HG03521 (cell line): ENCODE results near the gene CACNA1E.
A peak's percentile ranks its signal among the peaks of the same experiment; 100 is the strongest.

Experiments used
- ATAC-seq: cut with Tn5 transposase; IDR thresholded peaks from one replicate; pipeline ENCODE4 v1.9.1; 2021; ENCODE audit warnings: mild to moderate bottlenecking, moderate library complexity; ENCODE audit not compliant: unreplicated experiment

CACNA1E gene

GRCh38 chr1:181674617-181675016, 191.3 kb downstream of the CACNA1E start:
- no peak for ATAC-seq

GRCh38 chr1:181675091-181675917, 192.0 kb downstream of the CACNA1E start:
- ATAC-seq = no peak

- no peak for ATAC-seq
These were observed 192.5 kb downstream of the CACNA1E start for GRCh38 chr1:181675918-181676190.

- ATAC-seq = peak; percentile 51
These were observed 193.0 kb downstream of the CACNA1E start for GRCh38 chr1:181676269-181676668.

GRCh38 chr1:181680332-181680731, 197.0 kb downstream of the CACNA1E start:
- no peak for ATAC-seq

GRCh38 chr1:181680871-181681270, 197.6 kb downstream of the CACNA1E start:
- ATAC-seq = no peak

- ATAC-seq = no peak
These were observed 201.9 kb downstream of the CACNA1E start for GRCh38 chr1:181685211-181685610.

GRCh38 chr1:181701891-181702290, 218.6 kb downstream of the CACNA1E start:
- no peak for ATAC-seq

- ATAC-seq = no peak
These were observed 221.2 kb downstream of the CACNA1E start for GRCh38 chr1:181704546-181704945.

- no peak for ATAC-seq
These were observed 228.5 kb downstream of the CACNA1E start for GRCh38 chr1:181711820-181712219.

- ATAC-seq = no peak
These were observed 229.4 kb downstream of the CACNA1E start for GRCh38 chr1:181712711-181713110.

GRCh38 chr1:181714428-181714827, 231.1 kb downstream of the CACNA1E start:
- no peak for ATAC-seq

- no peak for ATAC-seq
These were observed 234.7 kb downstream of the CACNA1E start for GRCh38 chr1:181718034-181718433.

GRCh38 chr1:181726320-181727012, 243.1 kb downstream of the CACNA1E start:
- ATAC-seq = no peak

GRCh38 chr1:181730606-181731005, 247.3 kb downstream of the CACNA1E start:
- no peak for ATAC-seq

GRCh38 chr1:181732218-181732990, 249.1 kb downstream of the CACNA1E start:
- no peak for ATAC-seq

- no peak for ATAC-seq
These were observed 250.2 kb downstream of the CACNA1E start for GRCh38 chr1:181733486-181733885.

GRCh38 chr1:181737056-181737455, 253.7 kb downstream of the CACNA1E start:
- no peak for ATAC-seq

- no peak for ATAC-seq
These were observed 255.9 kb downstream of the CACNA1E start for GRCh38 chr1:181739214-181739613.

GRCh38 chr1:181742426-181742825, 259.1 kb downstream of the CACNA1E start:
- no peak for ATAC-seq

GRCh38 chr1:181743878-181744312, 260.6 kb downstream of the CACNA1E start:
- no peak for ATAC-seq

- ATAC-seq = no peak
These were observed 262.9 kb downstream of the CACNA1E start for GRCh38 chr1:181746224-181746623.
